Measurements from ENCODE around the gene FAM83F.

The FAM83F gene

GRCh38 chr22:40054486-40054885, 59.7 kb downstream of the FAM83F start:
- no peaks in the 10 kb centered on the region for H3K27me3 ChIP-seq (ENCODE audit: low read length)
- H3F3A ChIP-seq (ENCODE audit: insufficient read depth), result peaks cover 18% of the 10 kb centered on the region
- no peak overlapping the region for H3K4me3 ChIP-seq (ENCODE audit: insufficient read depth, low read length, poor library complexity, severe bottlenecking)
- H3K27ac ChIP-seq (ENCODE audit: low read depth, low read length), result no peak overlapping the region
- H2AFZ ChIP-seq (ENCODE audit: low read depth, low read length, severe bottlenecking), result no peak overlapping the region
- TF ChIP-seq EZH2phosphoT487 (conservative IDR thresholded peaks at IDR 0.05; ENCODE audit: low read length) (no peak), CTCF (IDR thresholded peaks at IDR 0.05; ENCODE audit: insufficient read depth, low read length, poor library complexity, severe bottlenecking) (no peak)
- no peaks in the 10 kb centered on the region for H3K9me3 ChIP-seq (ENCODE audit: insufficient read depth, low read length)
- no peaks in the 10 kb centered on the region for H3K9me2 ChIP-seq (replicated peaks; ENCODE audit: insufficient read depth, low read length)
- no peak overlapping the region for H3K9ac ChIP-seq (ENCODE audit: low read length)
- no peak overlapping the region for H3K4me2 ChIP-seq (ENCODE audit: low read depth, low read length, poor library complexity, severe bottlenecking)
- peaks cover 11% of the 10 kb centered on the region; the same call in 1 of the 2 replicates for H3K79me2 ChIP-seq (ENCODE audit: insufficient read depth, low read length)
- no peaks in the 10 kb centered on the region for H3K36me3 ChIP-seq (ENCODE audit: low read length)
- no peaks in the 10 kb centered on the region for H4K20me1 ChIP-seq (ENCODE audit: low read depth, low read length)

DNA sequence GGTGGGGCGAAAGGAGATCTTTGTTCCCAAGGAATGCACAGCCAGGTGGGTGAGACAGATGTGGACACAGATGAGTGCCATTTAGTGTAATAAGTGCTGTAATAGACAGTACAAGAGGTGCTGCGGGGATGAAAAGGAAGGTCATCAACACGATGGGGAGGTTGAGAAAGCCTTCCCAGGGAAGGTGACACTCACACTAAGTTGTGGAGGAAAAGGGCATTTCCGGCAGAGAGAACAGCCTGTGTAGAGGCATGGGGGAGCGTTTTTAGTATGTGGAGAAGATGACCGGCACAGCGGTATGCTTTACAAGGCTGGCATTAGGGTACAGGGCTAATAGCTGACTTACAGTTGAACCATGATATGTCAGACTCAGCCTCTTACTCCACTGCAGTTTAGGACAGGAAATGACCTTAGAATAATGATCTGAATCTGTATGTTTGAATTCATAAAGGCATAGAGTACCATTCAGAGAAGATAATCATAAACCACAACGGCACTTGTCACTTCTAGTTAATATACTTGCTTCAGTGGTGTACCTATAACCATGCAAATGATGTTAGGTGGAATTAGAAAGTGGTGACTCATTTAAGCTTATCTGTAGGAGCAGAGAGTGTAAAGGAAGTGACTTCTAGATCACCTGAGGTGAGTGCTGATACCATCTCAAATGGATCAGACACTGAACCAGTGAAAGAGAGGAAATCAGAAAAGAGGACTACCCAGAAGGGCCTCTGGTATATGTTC, 60.6 kb downstream of the FAM83F start:
- Histone ChIP-seq H2AFZ (ENCODE audit: low read depth, low read length, severe bottlenecking) (no peak overlapping the region), H3K36me3 (ENCODE audit: low read length) (no peaks in the 10 kb centered on the region), H3K9me2 (replicated peaks; ENCODE audit: insufficient read depth, low read length) (no peaks in the 10 kb centered on the region), H3K27me3 (ENCODE audit: low read length) (no peaks in the 10 kb centered on the region), H3K9ac (ENCODE audit: low read length) (no peak overlapping the region), H3K4me3 (ENCODE audit: insufficient read depth, low read length, poor library complexity, severe bottlenecking) (no peak overlapping the region), H3K9me3 (ENCODE audit: insufficient read depth, low read length) (no peaks in the 10 kb centered on the region), H3K4me2 (ENCODE audit: low read depth, low read length, poor library complexity, severe bottlenecking) (no peak overlapping the region), H3K79me2 (ENCODE audit: insufficient read depth, low read length) (peaks cover 11% of the 10 kb centered on the region; the same call in 1 of the 2 replicates), H3K27ac (ENCODE audit: low read depth, low read length) (no peak overlapping the region), H3F3A (ENCODE audit: insufficient read depth) (peaks cover 13% of the 10 kb centered on the region), H4K20me1 (ENCODE audit: low read depth, low read length) (no peaks in the 10 kb centered on the region)
- TF ChIP-seq EZH2phosphoT487 (conservative IDR thresholded peaks at IDR 0.05; ENCODE audit: low read length), result no peak
- no peak for TF ChIP-seq CTCF (IDR thresholded peaks at IDR 0.05; ENCODE audit: insufficient read depth, low read length, poor library complexity, severe bottlenecking)

DNA sequence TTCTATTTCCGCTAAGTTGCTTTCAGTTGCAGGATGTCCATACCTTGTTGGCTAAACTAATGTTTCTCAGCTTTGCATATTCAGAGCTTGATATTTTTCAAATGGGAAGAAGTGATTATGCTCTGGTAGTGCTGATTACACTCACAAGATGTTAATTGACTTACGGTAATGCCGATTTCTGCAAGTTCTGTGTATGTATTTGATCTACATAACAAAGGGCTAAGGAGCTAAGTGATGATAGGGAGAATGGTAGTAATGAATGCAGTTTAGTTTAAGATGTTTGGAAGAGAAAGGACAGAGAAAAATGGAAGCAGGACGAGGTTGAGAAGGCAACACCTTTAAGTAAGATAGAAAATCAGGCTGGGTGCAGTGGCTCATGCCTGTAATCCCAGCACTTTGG, 61.4 kb downstream of the FAM83F start:
- Histone ChIP-seq H3K79me2 (ENCODE audit: insufficient read depth, low read length) (peaks cover 11% of the 10 kb centered on the region; the same call in 1 of the 2 replicates), H3K4me2 (ENCODE audit: low read depth, low read length, poor library complexity, severe bottlenecking) (no peak overlapping the region), H3K9me2 (replicated peaks; ENCODE audit: insufficient read depth, low read length) (no peaks in the 10 kb centered on the region), H3K9ac (ENCODE audit: low read length) (no peak overlapping the region), H3F3A (ENCODE audit: insufficient read depth) (peaks cover 5% of the 10 kb centered on the region), H3K9me3 (ENCODE audit: insufficient read depth, low read length) (no peaks in the 10 kb centered on the region), H4K20me1 (ENCODE audit: low read depth, low read length) (no peaks in the 10 kb centered on the region), H3K27ac (ENCODE audit: low read depth, low read length) (no peak overlapping the region), H3K4me3 (ENCODE audit: insufficient read depth, low read length, poor library complexity, severe bottlenecking) (no peak overlapping the region), H3K36me3 (ENCODE audit: low read length) (no peaks in the 10 kb centered on the region), H3K27me3 (ENCODE audit: low read length) (no peaks in the 10 kb centered on the region), H2AFZ (ENCODE audit: low read depth, low read length, severe bottlenecking) (no peak overlapping the region)
- TF ChIP-seq CTCF (IDR thresholded peaks at IDR 0.05; ENCODE audit: insufficient read depth, low read length, poor library complexity, severe bottlenecking) (no peak), EZH2phosphoT487 (conservative IDR thresholded peaks at IDR 0.05; ENCODE audit: low read length) (no peak)
